ENCODE measurements around the gene PTPRN2.

DNA sequence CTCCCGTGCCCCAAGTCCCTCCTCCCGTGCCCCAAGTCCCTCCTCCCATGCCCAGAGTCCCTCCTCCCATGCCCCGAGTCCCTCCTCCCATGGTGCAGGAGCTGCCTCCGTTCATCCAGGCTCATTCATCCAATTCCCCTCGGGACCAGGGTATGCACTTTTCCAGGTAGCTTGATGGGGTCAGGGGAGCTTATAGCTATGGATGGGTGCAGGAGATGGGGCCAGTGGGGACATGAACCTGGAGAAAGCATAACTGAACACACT, 201.3 kb downstream of the PTPRN2 start:
- TF ChIP-seq EZH2 (IDR thresholded peaks at IDR 0.05), result no peak
- no peak for TF ChIP-seq SP1 (IDR thresholded peaks at IDR 0.05; ENCODE audit: low read depth)
- TF ChIP-seq, protein P1, sequence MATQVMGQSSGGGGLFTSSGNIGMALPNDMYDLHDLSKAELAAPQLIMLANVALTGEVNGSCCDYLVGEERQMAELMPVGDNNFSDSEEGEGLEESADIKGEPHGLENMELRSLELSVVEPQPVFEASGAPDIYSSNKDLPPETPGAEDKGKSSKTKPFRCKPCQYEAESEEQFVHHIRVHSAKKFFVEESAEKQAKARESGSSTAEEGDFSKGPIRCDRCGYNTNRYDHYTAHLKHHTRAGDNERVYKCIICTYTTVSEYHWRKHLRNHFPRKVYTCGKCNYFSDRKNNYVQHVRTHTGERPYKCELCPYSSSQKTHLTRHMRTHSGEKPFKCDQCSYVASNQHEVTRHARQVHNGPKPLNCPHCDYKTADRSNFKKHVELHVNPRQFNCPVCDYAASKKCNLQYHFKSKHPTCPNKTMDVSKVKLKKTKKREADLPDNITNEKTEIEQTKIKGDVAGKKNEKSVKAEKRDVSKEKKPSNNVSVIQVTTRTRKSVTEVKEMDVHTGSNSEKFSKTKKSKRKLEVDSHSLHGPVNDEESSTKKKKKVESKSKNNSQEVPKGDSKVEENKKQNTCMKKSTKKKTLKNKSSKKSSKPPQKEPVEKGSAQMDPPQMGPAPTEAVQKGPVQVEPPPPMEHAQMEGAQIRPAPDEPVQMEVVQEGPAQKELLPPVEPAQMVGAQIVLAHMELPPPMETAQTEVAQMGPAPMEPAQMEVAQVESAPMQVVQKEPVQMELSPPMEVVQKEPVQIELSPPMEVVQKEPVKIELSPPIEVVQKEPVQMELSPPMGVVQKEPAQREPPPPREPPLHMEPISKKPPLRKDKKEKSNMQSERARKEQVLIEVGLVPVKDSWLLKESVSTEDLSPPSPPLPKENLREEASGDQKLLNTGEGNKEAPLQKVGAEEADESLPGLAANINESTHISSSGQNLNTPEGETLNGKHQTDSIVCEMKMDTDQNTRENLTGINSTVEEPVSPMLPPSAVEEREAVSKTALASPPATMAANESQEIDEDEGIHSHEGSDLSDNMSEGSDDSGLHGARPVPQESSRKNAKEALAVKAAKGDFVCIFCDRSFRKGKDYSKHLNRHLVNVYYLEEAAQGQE (IDR thresholded peaks at IDR 0.05; ENCODE audit: low read depth), result no peak
- TF ChIP-seq ELF1 (IDR thresholded peaks at IDR 0.05; ENCODE audit: borderline replicate concordance, low read depth), result no peak
- no peak for TF ChIP-seq CEBPB (IDR thresholded peaks at IDR 0.05; ENCODE audit: low read depth)
